GM19438 (cell line): Measurements from ENCODE around the gene RRP7A.
"Not testable (repeated sequence)": the region's sequence is repeated elsewhere in the genome, so short reads cannot be mapped to it uniquely, and the experiment has no call there.

Experiments
- ATAC-seq: cut with Tn5 transposase; IDR thresholded peaks from one replicate; pipeline ENCODE4 v1.9.1; 2021; ENCODE audit warnings: low read depth; ENCODE audit not compliant: unreplicated experiment

The RRP7A gene

GRCh38 chr22:42500161-42500835 lies 19.3 kb downstream of the RRP7A start:
- no peak for ATAC-seq

- not testable (repeated sequence) for ATAC-seq
Measured at GRCh38 chr22:42499773-42500160, 19.8 kb downstream of the RRP7A start.

- not testable (repeated sequence) for ATAC-seq
Measured at GRCh38 chr22:42495533-42496141, 24.0 kb downstream of the RRP7A start.

GRCh38 chr22:42493393-42493792 lies 26.2 kb downstream of the RRP7A start:
- ATAC-seq = no peak

GRCh38 chr22:42492323-42492690 lies 27.3 kb downstream of the RRP7A start:
- ATAC-seq = no peak

- ATAC-seq = no peak
Measured at GRCh38 chr22:42490243-42490832, 29.3 kb downstream of the RRP7A start.

- no peak for ATAC-seq
Measured at GRCh38 chr22:42489000-42489399, 30.6 kb downstream of the RRP7A start.

- ATAC-seq = no peak
Measured at GRCh38 chr22:42484506-42484905, 35.1 kb downstream of the RRP7A start.

- not testable (repeated sequence) for ATAC-seq
Measured at GRCh38 chr22:42483610-42484223, 35.9 kb downstream of the RRP7A start.

GRCh38 chr22:42475122-42475521 lies 44.5 kb downstream of the RRP7A start:
- ATAC-seq = no peak

- ATAC-seq = no peak
Measured at GRCh38 chr22:42473484-42474193, 46.0 kb downstream of the RRP7A start.

GRCh38 chr22:42472671-42473070 lies 46.9 kb downstream of the RRP7A start:
- no peak for ATAC-seq

GRCh38 chr22:42471441-42471840 lies 48.2 kb downstream of the RRP7A start:
- ATAC-seq = no peak

GRCh38 chr22:42470366-42471082 lies 49.1 kb downstream of the RRP7A start:
- ATAC-seq = no peak

- ATAC-seq = no peak
Measured at GRCh38 chr22:42468841-42469240, 50.8 kb downstream of the RRP7A start.

- no peak for ATAC-seq
Measured at GRCh38 chr22:42462016-42462415, 57.6 kb downstream of the RRP7A start.

- no peak for ATAC-seq
Measured at GRCh38 chr22:42461511-42461910, 58.1 kb downstream of the RRP7A start.
